Gastroesophageal sphincter (tissue), 4 donors: ENCODE data around the gene UNC93A. TPM values are rescaled to one million over a fixed set of nuclear protein-coding genes. Genes with fewer than 3 reads are reported as not detected.

Experiments
- ATAC-seq: fragments of 150-250 bp; one replicate; pipeline ENCODE4 v1.9.1; 2016; ENCODE audit warnings: mild to moderate bottlenecking, moderate library complexity
- H3K27ac ChIP-seq, 4 donors: fragments of 200-600 bp; sonication (generic) in 3 of 4; 1 replicate in 3 of 4; 2 replicates in 1 of 4; pipeline ENCODE4 v1.5.1; 2016 to 2019
- H3K27me3 ChIP-seq: fragments of 200-600 bp; sonication (generic); one replicate; pipeline ENCODE4 v1.5.1; 2019
- H3K36me3 ChIP-seq, 2 donors: fragments of 200-600 bp; sonication (generic); one replicate each; pipeline ENCODE4 v1.5.1; 2019; ENCODE audit warnings: control low read depth in 1 of 2
- H3K4me1 ChIP-seq, 3 donors: fragments of 200-600 bp; sonication (generic); 1 replicate in 2 of 3; 2 replicates in 1 of 3; pipeline ENCODE4 v1.5.1; 2016 to 2019; ENCODE audit warnings: control low read depth in 2 of 3
- H3K4me3 ChIP-seq, 2 donors: fragments of 200-600 bp; sonication (generic); one replicate each; pipeline ENCODE4 v1.5.1; 2019; ENCODE audit warnings: mild to moderate bottlenecking in 1 of 2, moderate library complexity in 1 of 2
- H3K9me3 ChIP-seq, 3 donors: fragments of 200-600 bp; sonication (generic); one replicate each; pipeline ENCODE4 v1.5.1; 2017 to 2019; ENCODE audit warnings: control low read depth in 2 of 3
- CTCF ChIP-seq, 4 experiments: fragments of 200-600 bp in 2 of 4; fragments of 450-650 bp in 2 of 4; sonication (generic) in 1 of 4; IDR thresholded peaks; one replicate each; pipeline ENCODE4 v1.5.1; 2017 to 2019; ENCODE audit warnings: antibody characterized with exemption in 4 of 4, mild to moderate bottlenecking in 2 of 4, moderate library complexity in 2 of 4
- EP300 ChIP-seq: sonication (generic); formaldehyde crosslinking; IDR thresholded peaks from one replicate; pipeline ENCODE4 v1.6.1; 2017; ENCODE audit warnings: antibody characterized with exemption, mild to moderate bottlenecking
- POLR2A ChIP-seq, 2 donors: fragments of 450-650 bp; IDR thresholded peaks; one replicate each; pipeline ENCODE4 v1.6.1; 2017; ENCODE audit warnings: antibody characterized with exemption in 2 of 2, mild to moderate bottlenecking in 2 of 2, moderate library complexity in 1 of 2
- POLR2AphosphoS5 ChIP-seq: sonication (generic); formaldehyde crosslinking; IDR thresholded peaks from one replicate; pipeline ENCODE4 v1.6.1; 2017; ENCODE audit warnings: antibody characterized with exemption
- whole genome bisulfite sequencing, 2 donors: methylation state at CpG; one replicate each; pipeline ENCODE4 v1.1.5; 2018; ENCODE audit warnings: low coverage in 1 of 2; 5-methylcytosine and 5-hydroxymethylcytosine counted together
- total RNA-seq, 4 donors: library from RNA; depleted of rRNA; stranded (reverse); fragments of >200 nt; gene quantifications; one replicate each; pipeline ENCODE4 v1.1.0, GENCODE V29; 2016

Gene UNC93A
- total RNA-seq, 4 donors from 2014 or later: not detected

GRCh38 chr6:167293590-167294091 is 2.5 kb downstream of the UNC93A start:
- no CpG with 5 or more reads among the region's 13 CpGs for WGBS, 2 donors

GRCh38 chr6:167294241-167294640 is 3.1 kb downstream of the UNC93A start:
- no peaks in the 10 kb centered on the region for H3K27me3 ChIP-seq
- WGBS, 2 donors: 91% methylated on average over 11 of the region's 12 CpGs; no CpG with 5 or more reads in 1 of the 2 donors
- H3K27ac ChIP-seq: no peak overlapping the region
- no peaks in the 10 kb centered on the region for H3K36me3 ChIP-seq
- H3K4me1 ChIP-seq: no peaks in the 10 kb centered on the region
- ATAC-seq: no peak
- no peak for TF ChIP-seq EP300
- TF ChIP-seq CTCF (IDR thresholded peaks at IDR 0.05): no peak
- no peak for TF ChIP-seq POLR2AphosphoS5
- TF ChIP-seq POLR2A (IDR thresholded peaks at IDR 0.05): no peak
- peaks cover 0 to 8% (median 0%) of the 10 kb centered on the region in 3 donors for H3K9me3 ChIP-seq
- no peak overlapping the region for H3K4me3 ChIP-seq

More at GRCh38 chr6:167293590-167294091, 2.5 kb downstream of the UNC93A start:
- ATAC-seq: no peak
- Histone ChIP-seq H3K4me3 (no peak overlapping the region), H3K4me1 (no peaks in the 10 kb centered on the region), H3K9me3 (peaks cover 0 to 8% (median 0%) of the 10 kb centered on the region in 3 donors), H3K36me3 (no peaks in the 10 kb centered on the region), H3K27me3 (no peaks in the 10 kb centered on the region), H3K27ac (no peak overlapping the region)
- TF ChIP-seq POLR2A (IDR thresholded peaks at IDR 0.05) (no peak), CTCF (IDR thresholded peaks at IDR 0.05) (no peak), EP300 (no peak)

GRCh38 chr6:167294651-167295494 is 3.8 kb downstream of the UNC93A start:
- no peak overlapping the region for H3K4me3 ChIP-seq
- no peaks in the 10 kb centered on the region for H3K4me1 ChIP-seq
- ATAC-seq: no peak
- no peak for TF ChIP-seq POLR2AphosphoS5
- no peak for TF ChIP-seq EP300
- TF ChIP-seq POLR2A (IDR thresholded peaks at IDR 0.05): no peak
- no peak for TF ChIP-seq CTCF (IDR thresholded peaks at IDR 0.05)
- peaks cover 0 to 8% (median 0%) of the 10 kb centered on the region in 3 donors for H3K9me3 ChIP-seq
- no peaks in the 10 kb centered on the region for H3K36me3 ChIP-seq
- 84 to 97% methylated on average over 16 to 18 of the region's 38 CpGs for WGBS, 2 donors
- no peak overlapping the region for H3K27ac ChIP-seq
- H3K27me3 ChIP-seq: no peaks in the 10 kb centered on the region

- no peak overlapping the region for H3K27ac ChIP-seq
- no peak overlapping the region for H3K4me3 ChIP-seq
- H3K4me1 ChIP-seq: no peaks in the 10 kb centered on the region
- TF ChIP-seq EP300: no peak
- TF ChIP-seq CTCF (IDR thresholded peaks at IDR 0.05): no peak
- no peak for TF ChIP-seq POLR2A (IDR thresholded peaks at IDR 0.05)
- TF ChIP-seq POLR2AphosphoS5: no peak
- peaks cover 0 to 8% (median 0%) of the 10 kb centered on the region in 3 donors for H3K9me3 ChIP-seq
- H3K36me3 ChIP-seq: no peaks in the 10 kb centered on the region
- WGBS, 2 donors: 92 to 96% methylated on average over 13 to 19 of the region's 43 CpGs
- no peak for ATAC-seq
- H3K27me3 ChIP-seq: no peaks in the 10 kb centered on the region
Observed at GRCh38 chr6:167295495-167296292, 4.6 kb downstream of the UNC93A start.
